ENCODE data around the gene TMEM170B.

TMEM170B gene

GRCh38 chr6:11589261-11589660, 51.7 kb downstream of the TMEM170B start:
- no peak for DNase-seq

DNA sequence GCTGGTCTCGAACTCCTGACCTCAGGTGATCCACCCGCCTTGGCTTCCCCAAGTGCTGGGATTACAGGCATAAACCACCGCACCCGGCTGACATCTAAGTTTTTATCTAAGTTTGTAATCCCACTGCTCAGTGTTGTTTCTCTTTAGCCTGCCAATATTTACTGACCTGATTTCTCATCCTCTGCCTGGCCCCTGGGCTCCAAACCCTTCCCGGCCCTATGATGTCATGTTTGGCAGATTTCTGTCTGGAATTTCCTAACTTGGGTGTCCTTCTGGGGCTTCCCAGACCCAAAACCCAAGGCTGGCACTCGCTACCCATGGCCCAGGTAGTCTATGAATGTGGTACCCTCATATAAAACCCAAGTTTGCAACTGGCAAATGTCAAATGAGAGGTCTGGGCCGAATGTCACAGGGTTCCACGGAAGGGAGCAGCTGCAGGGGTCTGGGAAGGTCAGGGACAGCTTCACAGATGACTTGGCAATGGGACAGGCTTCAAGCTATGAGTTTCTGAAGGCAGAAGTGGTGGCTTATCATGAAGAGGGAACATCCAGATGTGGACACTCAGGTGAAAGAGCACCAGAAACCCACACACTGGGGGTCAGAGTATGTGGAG, 54.9 kb downstream of the TMEM170B start:
- no peak for DNase-seq

- DNase-seq: no peak
Observed at GRCh38 chr6:11593096-11593495, 55.5 kb downstream of the TMEM170B start.

DNA sequence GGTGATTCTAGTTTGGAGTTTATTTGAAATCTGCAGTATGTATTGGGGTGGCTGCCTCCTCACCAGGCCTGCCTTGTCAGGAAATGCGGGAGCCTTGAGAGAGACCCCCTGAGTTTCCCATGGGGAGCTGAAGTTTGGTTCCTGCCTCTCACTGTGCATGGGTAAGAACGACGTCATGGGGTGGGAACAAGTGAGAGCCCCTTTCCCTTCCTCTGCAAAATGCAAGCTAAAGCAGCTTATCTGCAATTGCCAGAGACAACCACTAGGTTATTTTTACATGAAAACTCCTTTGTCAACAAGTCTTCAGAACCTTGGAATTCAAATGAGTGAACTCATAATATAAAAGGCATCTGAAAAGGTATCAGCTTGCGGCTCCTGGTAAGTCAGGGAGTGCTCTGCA, 58.4 kb downstream of the TMEM170B start:
- DNase-seq: no peak

DNA sequence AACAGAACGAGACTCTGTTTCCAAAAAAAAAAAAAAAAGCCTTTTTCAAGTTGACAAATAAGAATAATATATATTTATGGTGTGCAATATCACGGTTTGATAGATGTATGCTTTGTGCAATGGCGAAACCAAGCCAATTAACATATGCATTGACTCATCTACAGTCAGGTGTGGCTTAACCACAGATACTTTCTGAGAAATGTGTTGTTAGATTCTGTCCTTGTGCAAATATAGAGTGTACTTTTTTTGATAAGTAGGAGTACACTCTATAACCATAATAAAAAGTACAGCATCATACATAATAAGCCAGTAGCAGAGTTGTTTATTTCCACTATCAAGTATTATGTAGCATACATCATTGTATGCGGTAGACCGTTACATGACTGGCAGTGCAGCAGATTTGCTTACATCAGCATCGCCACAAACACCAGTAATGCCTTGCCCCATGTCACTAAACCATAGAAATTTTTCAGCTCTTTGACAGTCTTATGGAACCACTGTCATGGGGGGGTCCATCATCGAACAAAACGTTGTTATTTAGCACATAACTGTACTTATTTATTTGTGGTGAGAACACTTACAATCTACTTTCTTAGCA, 59.2 kb downstream of the TMEM170B start:
- DNase-seq: no peak

DNA sequence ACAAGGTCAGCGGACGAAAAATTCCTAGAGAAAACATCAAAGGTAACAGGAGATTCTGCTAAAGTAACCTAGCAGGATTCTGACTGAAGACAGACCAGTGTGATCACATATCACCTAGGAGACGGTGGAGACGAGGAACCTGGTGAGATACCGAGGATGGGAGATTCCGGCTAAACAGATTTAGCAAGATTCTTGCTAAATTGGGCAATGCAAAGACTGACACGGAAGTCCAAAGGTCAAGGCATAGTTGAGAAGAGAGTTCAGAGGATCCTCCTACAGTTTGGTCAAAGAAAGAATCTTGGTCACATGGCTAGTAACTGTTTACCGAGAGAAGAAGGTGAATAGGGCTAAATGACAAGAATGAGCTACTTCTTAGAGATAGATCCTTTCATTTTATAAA, 61.1 kb downstream of the TMEM170B start:
- DNase-seq: no peak

GRCh38 chr6:11600251-11600650, 62.7 kb downstream of the TMEM170B start:
- DNase-seq: no peak

GRCh38 chr6:11601776-11602605, 64.4 kb downstream of the TMEM170B start:
- DNase-seq: no peak

DNA sequence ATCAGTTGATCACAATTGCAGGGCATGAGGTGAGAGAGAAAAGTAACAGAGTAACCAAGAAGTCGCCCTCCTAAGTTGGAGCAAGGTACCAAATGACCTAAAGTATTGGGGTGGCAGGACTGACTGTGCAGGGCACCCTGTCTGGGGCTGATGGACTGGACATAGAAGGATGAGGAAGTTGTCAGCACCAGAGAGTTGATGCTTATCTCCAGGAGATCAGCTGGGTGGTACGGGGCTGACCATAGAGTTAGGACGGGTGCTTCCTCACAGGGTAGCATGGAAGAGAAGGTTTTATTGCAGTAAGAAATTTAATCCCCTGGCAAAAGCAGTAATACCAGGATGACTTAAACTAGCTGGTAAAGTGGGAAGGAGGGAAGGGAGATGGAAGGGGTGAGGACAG, 66.7 kb downstream of the TMEM170B start:
- no peak for DNase-seq

DNA sequence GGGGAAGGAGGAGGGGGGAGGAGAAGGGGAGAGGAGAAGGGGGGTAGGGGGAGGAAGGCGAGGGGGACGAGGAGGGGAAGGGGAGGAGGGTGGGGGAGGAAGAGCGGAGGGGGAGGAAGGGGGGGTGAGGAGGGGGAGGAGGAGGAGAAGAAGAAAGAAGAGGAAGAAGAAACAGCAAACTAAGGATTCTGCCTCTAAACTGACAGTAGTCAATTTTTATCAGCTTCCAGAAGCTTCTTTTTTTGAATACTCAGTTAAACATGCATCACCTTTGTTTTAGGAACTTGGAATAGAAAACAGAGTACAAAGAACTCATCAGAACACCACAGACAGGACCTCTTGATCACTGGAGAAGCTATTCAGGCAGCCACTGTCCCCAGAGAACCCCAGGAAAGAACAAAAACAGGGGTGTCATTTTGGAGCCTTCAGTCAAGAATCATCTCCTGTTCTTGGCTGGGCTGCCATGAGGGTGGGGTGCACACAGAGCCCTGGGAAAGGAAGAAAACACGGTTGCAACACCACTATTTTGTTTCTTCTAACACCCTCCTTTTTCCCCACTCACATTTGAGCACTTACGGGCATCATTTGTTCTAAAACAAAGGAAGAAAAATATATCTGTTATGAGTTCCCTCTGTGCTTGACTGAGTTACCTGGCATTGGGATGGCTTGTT, 67.4 kb downstream of the TMEM170B start:
- DNase-seq: no peak

DNA sequence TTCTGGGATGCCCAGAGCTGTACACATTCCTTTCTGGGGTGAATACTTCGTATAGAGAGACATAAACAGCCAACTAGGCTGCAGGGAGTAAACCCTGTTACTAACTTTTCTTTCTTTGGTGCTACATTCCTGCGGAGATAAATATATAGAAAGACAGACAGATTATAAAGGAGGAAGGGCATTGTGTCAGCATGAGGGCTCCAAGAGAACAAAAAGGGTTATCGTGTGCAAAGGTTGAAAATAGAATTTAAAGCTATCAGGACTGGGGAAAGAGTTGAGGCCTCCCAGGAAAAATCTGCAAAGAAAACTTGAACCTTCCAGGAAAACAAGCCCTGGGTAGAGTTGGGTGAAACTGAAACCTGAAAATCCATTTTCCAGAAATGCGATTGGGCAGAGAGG, 68.0 kb downstream of the TMEM170B start:
- no peak for DNase-seq

DNA sequence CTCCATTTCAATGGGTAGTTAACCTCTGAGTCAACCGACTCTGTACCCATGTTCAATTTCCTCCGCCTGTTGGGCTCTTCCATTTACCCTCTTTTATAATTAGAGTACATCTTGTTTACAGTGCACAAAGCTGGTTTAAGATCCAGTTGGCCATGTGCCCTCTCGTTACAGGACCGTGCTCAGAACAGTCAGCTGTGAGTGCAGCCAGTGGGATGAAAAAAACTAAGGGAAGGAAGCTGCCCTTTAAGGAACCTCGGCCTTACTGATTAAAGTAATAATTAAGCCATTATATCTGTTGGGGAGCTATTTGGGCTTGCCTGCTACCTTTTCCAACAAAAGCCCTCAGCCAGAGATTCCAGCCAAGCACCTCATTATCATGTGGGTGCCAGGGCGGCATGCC, 68.8 kb downstream of the TMEM170B start:
- DNase-seq: no peak

- no peak for DNase-seq
Observed at GRCh38 chr6:11607383-11607782, 69.8 kb downstream of the TMEM170B start.

- no peak for DNase-seq
Observed at GRCh38 chr6:11608600-11609323, 71.2 kb downstream of the TMEM170B start.

DNA sequence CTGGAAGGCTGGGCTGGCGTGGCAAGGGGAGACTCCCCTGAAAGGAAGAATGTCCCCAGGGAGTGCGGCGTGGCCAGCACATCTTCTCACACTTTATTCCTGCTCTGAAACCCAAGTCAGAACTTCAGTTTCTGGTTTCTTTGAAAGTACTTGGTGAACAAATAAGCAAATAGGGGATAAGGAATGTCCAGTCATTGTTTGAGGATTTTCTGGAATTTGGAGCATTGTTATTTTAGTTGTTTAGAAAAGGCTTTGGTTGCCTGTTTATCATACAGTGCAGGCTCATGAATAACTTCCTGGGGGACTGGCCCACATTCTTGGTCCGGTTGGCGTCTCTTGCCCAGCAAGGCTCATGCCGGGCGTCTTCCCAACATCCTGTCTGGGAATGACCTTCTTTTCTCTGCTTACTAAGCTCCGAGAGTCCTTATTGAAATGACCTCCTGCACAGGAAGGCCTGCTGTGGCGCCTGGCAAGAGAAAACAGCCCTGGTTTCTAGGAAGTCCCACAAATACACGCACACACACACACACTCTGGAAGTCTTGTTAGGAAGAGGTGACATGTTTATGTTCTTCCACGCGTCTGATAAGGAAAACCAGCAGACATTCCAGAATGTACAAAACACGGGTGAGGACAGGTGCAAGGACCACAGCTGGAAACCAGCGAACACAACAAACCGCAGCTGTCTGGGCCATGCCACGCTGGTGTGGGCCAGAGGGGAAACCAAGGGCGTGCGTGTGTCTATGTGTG, 71.9 kb downstream of the TMEM170B start:
- DNase-seq: no peak

DNA sequence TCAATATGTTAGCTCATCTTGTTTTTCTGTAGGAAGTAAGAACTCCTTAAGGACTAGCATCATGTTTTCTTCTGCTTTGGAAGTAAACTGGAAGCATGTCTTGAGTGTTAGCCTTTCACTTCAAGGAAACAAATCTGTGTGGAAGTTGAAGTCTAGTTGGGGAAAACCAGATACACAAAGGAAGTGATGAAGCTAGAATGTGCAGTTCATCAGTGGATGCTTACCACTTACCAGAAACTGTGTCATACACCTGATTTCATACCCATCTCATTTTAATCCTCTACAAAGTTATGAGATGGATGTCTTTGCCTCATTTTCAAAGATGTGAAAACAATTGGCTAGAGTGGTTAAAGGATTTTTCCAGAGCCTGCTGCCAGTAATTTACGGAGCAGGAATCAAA, 75.8 kb downstream of the TMEM170B start:
- DNase-seq: no peak

GRCh38 chr6:11613858-11614257, 76.3 kb downstream of the TMEM170B start:
- no peak for DNase-seq

DNA sequence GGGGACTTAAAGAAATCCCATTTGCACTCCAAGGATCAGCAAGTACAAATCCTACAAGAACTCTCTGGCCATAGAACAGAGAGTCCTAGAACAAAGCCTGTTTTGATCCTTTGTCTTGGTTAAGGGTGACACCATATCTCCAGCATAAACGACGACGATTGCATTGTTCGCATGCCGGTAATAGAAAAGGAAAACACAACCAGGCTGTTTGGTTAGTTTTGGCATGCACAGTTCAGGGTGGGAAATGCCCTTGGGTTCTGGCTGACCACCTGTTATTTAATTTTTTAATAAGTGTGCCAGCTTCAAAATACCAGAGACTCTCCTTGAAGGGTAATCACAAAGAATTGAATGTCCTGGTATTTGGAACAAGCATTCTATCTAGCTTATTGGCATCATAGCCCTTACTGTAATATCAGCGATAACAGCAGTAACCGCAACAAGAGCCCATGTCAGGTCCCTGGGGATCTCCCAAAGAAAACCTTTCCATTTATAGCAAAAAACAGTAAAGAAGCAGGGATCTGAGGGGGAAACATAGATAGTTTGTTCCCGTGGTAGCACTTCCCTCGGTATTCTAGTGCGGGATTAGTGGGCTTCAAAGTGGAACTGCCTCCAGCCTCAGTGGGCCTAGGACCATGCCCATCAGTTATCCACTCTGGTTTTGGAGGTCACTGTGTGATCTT, 77.1 kb downstream of the TMEM170B start:
- no peak for DNase-seq

GRCh38 chr6:11615214-11615602, 77.7 kb downstream of the TMEM170B start:
- DNase-seq: no peak

GRCh38 chr6:11616200-11616611, 78.7 kb downstream of the TMEM170B start:
- DNase-seq: no peak

DNA sequence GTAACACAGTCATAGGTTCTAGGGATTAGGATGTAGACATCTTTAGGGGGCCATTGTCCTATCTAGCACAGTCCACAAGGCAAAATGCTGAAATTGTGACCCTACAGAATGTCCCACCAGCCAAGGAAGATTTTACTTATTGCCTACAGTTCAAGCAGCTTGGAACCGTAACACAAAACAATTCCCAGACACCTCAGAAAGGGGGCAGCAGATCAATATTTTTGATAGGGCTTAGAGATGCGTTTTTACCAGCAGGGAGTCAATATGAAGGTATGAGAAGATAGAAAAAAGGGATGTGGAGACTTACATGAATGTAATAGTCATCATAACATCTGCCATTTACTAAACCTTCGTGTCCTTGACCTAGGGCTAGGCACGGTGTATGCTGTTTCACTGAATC, 81.0 kb downstream of the TMEM170B start:
- DNase-seq: no peak

- no peak for DNase-seq
Observed at GRCh38 chr6:11621119-11621518, 83.6 kb downstream of the TMEM170B start.
